ENCODE data around the gene ARHGEF18.

The ARHGEF18 gene

DNA sequence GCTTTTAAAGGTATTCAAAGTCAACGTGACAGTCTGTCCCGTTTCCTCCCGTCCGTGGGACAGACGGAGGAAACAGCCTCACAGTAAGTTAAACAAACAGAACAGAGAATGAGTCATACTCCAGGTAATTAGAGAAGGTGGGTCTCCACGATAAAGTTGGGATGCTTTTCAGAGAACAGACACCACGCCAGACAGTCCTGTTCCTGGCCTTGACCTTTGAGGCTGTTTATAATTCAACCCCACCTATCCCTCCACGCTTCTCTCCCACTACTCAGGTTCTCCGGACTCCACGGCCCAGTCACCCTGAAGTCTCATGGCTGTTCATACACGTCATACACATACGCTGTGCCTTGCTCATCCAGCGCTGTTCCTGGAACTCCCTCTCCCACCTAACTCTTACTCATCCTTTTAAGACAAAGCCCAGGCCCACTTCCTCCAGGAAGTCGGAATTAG lies 42.5 kb downstream of the ARHGEF18 start:
- DNase-seq (ENCODE audit: low spot score in 2 of 2) (no peak), ATAC-seq (no peak)
- Mint-ChIP-seq H3K36me3 (peaks cover 42% of the 10 kb centered on the region), H3K9me3 (no peaks in the 10 kb centered on the region), H3K27ac (peak overlapping the region; percentile 88), H3K4me3 (no peak overlapping the region), H3K4me1 (peaks cover 44% of the 10 kb centered on the region)

DNA sequence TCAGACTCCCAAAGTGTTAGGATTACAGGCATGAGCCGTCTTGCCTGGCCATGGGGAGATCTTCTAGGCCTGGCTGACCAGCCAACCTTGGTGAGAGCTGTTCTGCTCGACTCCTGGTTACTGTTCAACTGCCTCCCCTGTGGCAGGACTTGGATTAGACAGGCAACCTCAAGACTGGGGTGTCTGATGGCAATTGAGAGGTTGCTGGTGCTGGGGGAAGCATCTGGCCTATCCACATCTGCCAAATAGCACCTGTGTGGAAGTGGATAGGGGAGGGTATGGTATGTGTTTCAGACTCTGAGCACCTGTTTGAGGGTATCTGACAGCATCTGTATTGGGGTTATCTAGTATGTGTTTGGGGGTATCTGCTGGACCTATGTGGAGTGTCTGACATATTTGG lies 44.7 kb downstream of the ARHGEF18 start:
- Mint-ChIP-seq H3K4me3 (peak overlapping the region; percentile 84), H3K36me3 (peaks cover 45% of the 10 kb centered on the region), H3K27ac (peak overlapping the region; percentile 77), H3K9me3 (no peaks in the 10 kb centered on the region), H3K4me1 (peaks cover 30% of the 10 kb centered on the region)
- no peak for DNase-seq (ENCODE audit: low spot score in 2 of 2)
- ATAC-seq = no peak

DNA sequence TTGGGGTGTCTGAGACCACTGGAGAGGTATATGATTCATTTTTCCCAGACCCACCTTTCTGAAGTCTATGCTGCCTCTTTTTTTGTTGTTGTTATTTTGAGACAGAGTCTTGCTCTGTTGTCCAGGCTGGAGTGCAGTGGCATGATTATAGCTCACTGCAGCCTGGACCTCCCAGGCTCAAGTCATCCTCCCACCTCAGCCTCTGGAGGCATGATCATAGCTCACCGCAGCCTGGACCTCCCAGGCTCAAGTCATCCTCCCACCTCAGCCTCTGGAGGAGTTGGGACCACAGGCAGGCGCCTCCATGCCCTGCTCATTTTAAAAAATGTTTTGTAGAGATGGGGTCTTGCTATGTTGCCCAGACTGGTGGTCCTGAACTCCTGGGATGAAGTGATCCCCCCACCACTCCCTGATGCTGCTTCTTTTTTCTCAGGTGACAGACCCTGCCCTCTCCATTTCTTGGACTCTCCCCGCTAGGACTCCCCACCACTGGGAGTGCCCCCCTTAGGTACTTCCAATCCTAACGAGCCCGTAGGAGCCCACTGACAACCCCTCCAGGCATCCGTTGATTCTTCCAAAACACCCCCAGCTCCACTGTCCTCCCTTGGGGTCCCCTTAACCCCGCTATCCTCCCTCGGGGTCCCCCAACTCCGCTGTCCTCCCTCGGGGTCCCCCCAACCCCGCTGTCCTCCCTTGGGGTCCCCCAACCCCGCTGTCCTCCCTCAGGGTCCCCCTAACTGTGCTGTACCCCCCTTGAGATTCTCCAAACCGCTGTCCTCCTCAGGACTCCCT lies 45.4 kb downstream of the ARHGEF18 start:
- ATAC-seq (no peak), DNase-seq (ENCODE audit: low spot score in 2 of 2) (no peak)
- peaks cover 43% of the 10 kb centered on the region for H3K36me3 Mint-ChIP-seq
- H3K9me3 Mint-ChIP-seq = no peaks in the 10 kb centered on the region
- peaks cover 37% of the 10 kb centered on the region for H3K4me1 Mint-ChIP-seq
- H3K27ac Mint-ChIP-seq = peak overlapping the region; percentile 77
- peak overlapping the region; percentile 84 for H3K4me3 Mint-ChIP-seq

DNA sequence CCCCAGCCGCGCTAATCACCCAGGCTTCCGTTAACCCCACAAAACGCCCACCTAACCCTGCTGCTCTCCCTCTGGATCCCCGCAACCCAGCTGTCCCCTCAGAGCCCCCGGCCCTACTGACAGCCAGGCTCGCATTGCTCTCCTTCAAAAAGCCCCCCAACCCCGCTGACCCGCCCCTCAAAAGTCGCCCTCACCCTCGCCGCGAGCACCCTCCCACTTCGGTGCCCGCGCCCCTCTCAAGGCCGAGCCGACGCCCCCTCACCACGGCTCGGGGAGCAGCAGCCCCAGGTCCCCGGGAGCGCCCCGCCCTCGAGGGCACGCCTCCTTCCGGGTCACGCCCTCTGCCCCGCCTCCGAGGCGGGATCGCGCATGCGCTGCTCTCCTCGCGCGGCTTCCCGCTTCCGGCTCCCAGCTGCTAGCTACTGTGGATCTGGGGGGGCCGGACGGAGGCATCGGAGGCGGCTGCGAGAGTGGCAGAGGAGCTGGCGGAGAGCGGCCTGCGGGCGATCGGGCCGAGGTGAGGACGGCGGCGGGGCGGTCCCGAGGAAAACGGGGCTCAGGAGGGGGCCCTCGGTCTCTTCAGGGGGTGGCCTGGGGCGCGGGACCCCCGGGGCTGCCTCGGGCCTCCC lies 46.1 kb downstream of the ARHGEF18 start:
- Mint-ChIP-seq H3K4me1 (peaks cover 40% of the 10 kb centered on the region), H3K27ac (peak overlapping the region; percentile 77), H3K36me3 (peaks cover 44% of the 10 kb centered on the region)

DNA sequence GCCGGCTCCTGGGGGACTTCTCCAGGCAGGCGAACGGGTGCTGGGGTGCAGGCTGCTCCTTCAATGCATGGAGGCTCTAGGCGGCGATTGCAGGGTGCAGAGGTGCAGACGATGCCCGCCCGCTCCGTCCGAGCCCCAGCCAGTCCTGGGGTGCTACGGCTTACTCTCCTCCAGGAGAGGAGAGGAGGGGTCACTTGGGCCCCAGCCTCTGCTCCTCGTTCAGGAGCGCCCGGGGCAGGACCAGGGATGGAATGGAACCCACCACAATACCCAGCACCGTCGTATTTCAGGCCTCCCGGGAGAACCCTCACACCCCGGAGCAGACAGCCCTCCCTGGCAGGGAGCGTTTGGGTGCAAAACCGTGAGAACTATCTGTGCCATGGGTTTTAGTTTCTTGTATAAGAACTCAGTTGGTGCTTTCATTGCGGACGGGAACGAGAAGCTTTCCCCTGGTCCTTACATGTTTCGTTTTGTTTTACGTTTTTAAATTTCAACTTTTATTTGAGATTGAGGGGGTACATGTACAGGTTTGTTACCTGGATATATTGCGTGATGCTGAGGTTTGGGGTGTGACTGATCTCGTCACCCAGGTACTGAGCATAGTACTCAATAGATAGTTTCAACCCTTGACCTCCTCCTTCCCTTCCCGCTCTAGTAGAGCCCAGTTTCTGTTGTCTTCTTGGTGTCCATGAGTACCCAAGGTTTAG lies 46.8 kb downstream of the ARHGEF18 start:
- peak overlapping the region; percentile 77 for H3K27ac Mint-ChIP-seq
- no peak for DNase-seq (ENCODE audit: low spot score in 2 of 2)
- peaks cover 49% of the 10 kb centered on the region for H3K36me3 Mint-ChIP-seq
- ATAC-seq = peak; percentile 60
- H3K9me3 Mint-ChIP-seq = no peaks in the 10 kb centered on the region
- H3K4me1 Mint-ChIP-seq = peaks cover 40% of the 10 kb centered on the region
- H3K4me3 Mint-ChIP-seq = peak overlapping the region; percentile 84

More for the DNA sequence above, 46.1 kb downstream of the ARHGEF18 start:
- Mint-ChIP-seq H3K4me3 (peak overlapping the region; percentile 84), H3K9me3 (no peaks in the 10 kb centered on the region)
- ATAC-seq (peak; percentile 90), DNase-seq (ENCODE audit: low spot score in 2 of 2) (peak; percentile 98)

DNA sequence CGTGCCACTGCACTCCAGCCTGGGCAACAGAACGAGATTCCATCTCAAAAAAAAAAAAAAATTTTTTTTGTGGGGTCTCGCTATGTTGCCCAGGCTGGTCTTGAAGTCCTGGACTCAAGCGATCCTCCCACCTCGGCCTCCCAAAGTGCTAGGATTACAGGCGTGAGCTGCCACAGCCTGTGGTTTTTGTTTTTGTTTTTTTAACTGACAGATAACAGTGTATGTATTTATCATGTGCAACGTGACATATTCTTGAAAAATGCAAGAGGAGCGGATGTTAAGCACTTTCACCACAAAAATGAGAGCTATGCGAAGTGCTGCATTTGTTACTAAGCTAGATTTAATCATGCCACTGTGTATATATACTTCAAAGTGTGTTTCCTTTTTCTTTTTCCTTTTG lies 49.0 kb downstream of the ARHGEF18 start:
- H3K9me3 Mint-ChIP-seq = no peaks in the 10 kb centered on the region
- no peak overlapping the region for H3K4me3 Mint-ChIP-seq
- no peak for ATAC-seq
- H3K36me3 Mint-ChIP-seq = peaks cover 61% of the 10 kb centered on the region
- DNase-seq (ENCODE audit: low spot score in 2 of 2) = no peak
- peaks cover 39% of the 10 kb centered on the region for H3K4me1 Mint-ChIP-seq
- no peak overlapping the region for H3K27ac Mint-ChIP-seq

All from stimulated activated effector memory CD8-positive, alpha-beta T cell treated with anti-CD3 and anti-CD28 coated beads, Interleukin-12 subunit alpha, Interleukin-12 subunit beta, amount 100 ng/mL, for 72 hours (primary cell).